Large intestine (tissue), 1 donor: ENCODE results near the gene COG5. TPM values are rescaled to one million over a fixed set of nuclear protein-coding genes. Genes with fewer than 3 reads are reported as not detected.

Experiments used
- polyA plus RNA-seq: library from polyadenylated mRNA; unstranded; fragments of 120-200 nt; gene quantifications from one replicate; pipeline ENCODE4 v1.2.1, GENCODE V29; 2013

Gene COG5
- polyA plus RNA-seq, 1 donor: 40.7 TPM

Other genes with a start within 250 kb of the COG5 start
- 2.5 TPM for gene GPR22, start 93.9 kb downstream of the COG5 start, polyA plus RNA-seq
- 13.2 TPM for gene DUS4L, start 51 bp upstream of the COG5 start, polyA plus RNA-seq
- 46.9 TPM for gene BCAP29, start 16.3 kb upstream of the COG5 start, polyA plus RNA-seq
- 0.28 TPM for gene SLC26A4, start 96.9 kb upstream of the COG5 start, polyA plus RNA-seq
- gene CBLL1, start 180.2 kb upstream of the COG5 start, polyA plus RNA-seq: 24.5 TPM
- gene SLC26A3, start 239.3 kb upstream of the COG5 start, polyA plus RNA-seq: 176 TPM